ENCODE data around the gene PPP3CA. TPM values are rescaled to one million over a fixed set of nuclear protein-coding genes. Genes with fewer than 3 reads are reported as not detected.

The PPP3CA gene
- total and polyA plus RNA-seq, 2 of the 13 experiments (the other 11 are each of a cell fraction or from before 2014, with no cell fraction given) = 4.8 to 13.2 TPM

DNA sequence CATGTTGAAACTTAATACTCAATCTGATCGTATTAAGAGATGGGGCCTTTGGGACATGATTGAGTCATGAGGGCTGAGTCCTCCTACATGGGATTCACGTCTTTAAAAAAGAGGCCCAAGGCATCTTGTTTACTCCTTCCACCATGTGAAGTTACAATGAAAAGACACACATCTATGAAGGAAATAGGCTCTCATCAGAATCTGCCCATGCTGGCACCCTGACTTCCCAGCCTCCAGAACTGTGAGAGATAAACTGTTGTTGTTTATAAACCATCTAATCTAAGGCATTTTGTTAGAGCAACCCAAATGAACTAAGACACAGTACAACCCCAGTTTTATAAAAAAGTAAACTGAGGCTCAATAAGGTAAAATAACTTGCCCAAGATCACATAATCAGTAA is 32.3 kb downstream of the PPP3CA start:
- Histone ChIP-seq H3K27me3 (ENCODE audit: control insufficient read depth in 1 of 2, insufficient read depth in 2 of 2, low read length in 2 of 2) (no peaks in the 10 kb centered on the region), H3K4me1 (ENCODE audit: insufficient read depth, low read length) (no peaks in the 10 kb centered on the region), H3K9ac (ENCODE audit: insufficient read depth, low read depth, low read length) (no peak overlapping the region), H3K4me2 (ENCODE audit: low read depth, low read length) (no peak overlapping the region), H3K9me3 (ENCODE audit: low read length) (no peaks in the 10 kb centered on the region), H3K79me2 (ENCODE audit: insufficient read depth, low read length) (peaks cover 8% of the 10 kb centered on the region), H3K27ac (ENCODE audit: extremely low read length, insufficient read depth, low read length) (no peak overlapping the region), H2AFZ (ENCODE audit: low read length) (no peak overlapping the region), H3K4me3 (replicated peaks in 1 of 3; ENCODE audit: insufficient read depth in 1 of 3, low read depth in 2 of 3, low read length in 3 of 3) (no peak overlapping the region), H3K36me3 (replicated peaks in 1 of 2; ENCODE audit: control insufficient read depth in 1 of 2, insufficient read depth in 2 of 2, low read length in 2 of 2) (peaks cover 0 to 1% of the 10 kb centered on the region in 2 experiments; a peak in 1 of 5 replicates), H4K20me1 (ENCODE audit: insufficient read depth, low read length) (no peaks in the 10 kb centered on the region; the same call in 1 of the 2 replicates)
- intact Hi-C loops (cut with micrococcal nuclease; ENCODE audit: unreplicated experiment) (no loop called here), in situ Hi-C loops (cut with HindIII; ENCODE audit: extremely low pct_ligation_motif_present, low pct_unique_long_range_greater_than_20kb) (no loop called here)
- POLR2A ChIA-PET = no interaction called here
- DNase-seq (ENCODE audit: low spot score) (no peak), ATAC-seq (no peak), FAIRE-seq (no peak)
- TF ChIP-seq CHCHD3 (CRISPR knock-in tag; IDR thresholded peaks at IDR 0.05) = no peak
- no peak for TF ChIP-seq ZNF570 (CRISPR knock-in tag; IDR thresholded peaks at IDR 0.05; ENCODE audit: borderline replicate concordance)
- TF ChIP-seq REL (CRISPR knock-in tag; conservative IDR thresholded peaks at IDR 0.05) = no peak
- BruUV-seq (replicated peaks) = no TSS peak
- CTCF ChIA-PET (ENCODE audit: low intra/inter-chr PET ratio, low total read pairs) = no interaction called here
- 100% methylated on average over 2 of the region's 2 CpGs for WGBS (ENCODE audit: low lambda C conversion rate)

DNA sequence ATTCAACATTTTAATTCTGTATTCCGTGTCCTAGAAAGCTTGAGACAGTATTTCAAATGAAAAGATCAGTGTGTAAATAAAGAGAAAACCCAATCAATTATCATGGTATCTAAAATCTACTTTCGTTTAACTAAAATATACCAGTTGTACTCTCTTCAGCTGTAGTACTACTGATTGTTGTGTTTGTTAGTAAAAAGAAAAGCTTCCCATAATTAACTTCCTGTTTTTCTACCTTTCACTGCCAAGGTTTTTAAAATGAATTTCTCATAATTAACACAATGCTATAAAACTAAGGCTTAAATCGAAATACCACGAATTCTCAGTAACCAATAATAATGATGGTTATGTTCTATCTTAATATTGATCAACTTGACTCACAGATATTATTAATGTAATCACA is 37.4 kb downstream of the PPP3CA start:
- in situ Hi-C loops (cut with HindIII; ENCODE audit: extremely low pct_ligation_motif_present, low pct_unique_long_range_greater_than_20kb) = no loop called here
- intact Hi-C loops (cut with micrococcal nuclease; ENCODE audit: unreplicated experiment) = no loop called here
- H3K27ac ChIP-seq (ENCODE audit: extremely low read length, insufficient read depth, low read length) = no peak overlapping the region
- H3K4me3 ChIP-seq (replicated peaks in 1 of 3; ENCODE audit: insufficient read depth in 1 of 3, low read depth in 2 of 3, low read length in 3 of 3) = no peak overlapping the region
- no peaks in the 10 kb centered on the region for H3K27me3 ChIP-seq (ENCODE audit: control insufficient read depth in 1 of 2, insufficient read depth in 2 of 2, low read length in 2 of 2)
- DNase-seq (ENCODE audit: low spot score) (no peak), ATAC-seq (no peak), FAIRE-seq (no peak)
- no peaks in the 10 kb centered on the region; the same call in 1 of the 2 replicates for H4K20me1 ChIP-seq (ENCODE audit: insufficient read depth, low read length)
- no peak overlapping the region for H3K9ac ChIP-seq (ENCODE audit: insufficient read depth, low read depth, low read length)
- H3K79me2 ChIP-seq (ENCODE audit: insufficient read depth, low read length) = peaks cover 3% of the 10 kb centered on the region
- CTCF ChIA-PET (ENCODE audit: low intra/inter-chr PET ratio, low total read pairs) = no interaction called here
- peaks cover 6% of the 10 kb centered on the region for H3K4me1 ChIP-seq (ENCODE audit: insufficient read depth, low read length)
- no peaks in the 10 kb centered on the region for H3K9me3 ChIP-seq (ENCODE audit: low read length)
- WGBS (ENCODE audit: low lambda C conversion rate) = 96% methylated on average over 4 of the region's 4 CpGs
- BruUV-seq (replicated peaks) = no TSS peak
- POLR2A ChIA-PET = interaction anchor here (2.0 kb wide), 1 partner anchor 38 kb away, joined by 4 read pairs; the partner anchor contains the start of gene PPP3CA
- no peak overlapping the region for H3K4me2 ChIP-seq (ENCODE audit: low read depth, low read length)
- H3K36me3 ChIP-seq (replicated peaks in 1 of 2; ENCODE audit: control insufficient read depth in 1 of 2, insufficient read depth in 2 of 2, low read length in 2 of 2) = no peaks in the 10 kb centered on the region
- H2AFZ ChIP-seq (ENCODE audit: low read length) = no peak overlapping the region
- TF ChIP-seq ZNF251 (CRISPR knock-in tag; IDR thresholded peaks at IDR 0.05) = no peak
- TF ChIP-seq, protein P1, sequence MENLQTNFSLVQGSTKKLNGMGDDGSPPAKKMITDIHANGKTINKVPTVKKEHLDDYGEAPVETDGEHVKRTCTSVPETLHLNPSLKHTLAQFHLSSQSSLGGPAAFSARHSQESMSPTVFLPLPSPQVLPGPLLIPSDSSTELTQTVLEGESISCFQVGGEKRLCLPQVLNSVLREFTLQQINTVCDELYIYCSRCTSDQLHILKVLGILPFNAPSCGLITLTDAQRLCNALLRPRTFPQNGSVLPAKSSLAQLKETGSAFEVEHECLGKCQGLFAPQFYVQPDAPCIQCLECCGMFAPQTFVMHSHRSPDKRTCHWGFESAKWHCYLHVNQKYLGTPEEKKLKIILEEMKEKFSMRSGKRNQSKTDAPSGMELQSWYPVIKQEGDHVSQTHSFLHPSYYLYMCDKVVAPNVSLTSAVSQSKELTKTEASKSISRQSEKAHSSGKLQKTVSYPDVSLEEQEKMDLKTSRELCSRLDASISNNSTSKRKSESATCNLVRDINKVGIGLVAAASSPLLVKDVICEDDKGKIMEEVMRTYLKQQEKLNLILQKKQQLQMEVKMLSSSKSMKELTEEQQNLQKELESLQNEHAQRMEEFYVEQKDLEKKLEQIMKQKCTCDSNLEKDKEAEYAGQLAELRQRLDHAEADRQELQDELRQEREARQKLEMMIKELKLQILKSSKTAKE (CRISPR knock-in tag; IDR thresholded peaks at IDR 0.05; ENCODE audit: borderline replicate concordance) = no peak
- no peak for TF ChIP-seq ZNF644 (CRISPR knock-in tag; IDR thresholded peaks at IDR 0.05; ENCODE audit: low read depth)
- TF ChIP-seq, protein P2, sequence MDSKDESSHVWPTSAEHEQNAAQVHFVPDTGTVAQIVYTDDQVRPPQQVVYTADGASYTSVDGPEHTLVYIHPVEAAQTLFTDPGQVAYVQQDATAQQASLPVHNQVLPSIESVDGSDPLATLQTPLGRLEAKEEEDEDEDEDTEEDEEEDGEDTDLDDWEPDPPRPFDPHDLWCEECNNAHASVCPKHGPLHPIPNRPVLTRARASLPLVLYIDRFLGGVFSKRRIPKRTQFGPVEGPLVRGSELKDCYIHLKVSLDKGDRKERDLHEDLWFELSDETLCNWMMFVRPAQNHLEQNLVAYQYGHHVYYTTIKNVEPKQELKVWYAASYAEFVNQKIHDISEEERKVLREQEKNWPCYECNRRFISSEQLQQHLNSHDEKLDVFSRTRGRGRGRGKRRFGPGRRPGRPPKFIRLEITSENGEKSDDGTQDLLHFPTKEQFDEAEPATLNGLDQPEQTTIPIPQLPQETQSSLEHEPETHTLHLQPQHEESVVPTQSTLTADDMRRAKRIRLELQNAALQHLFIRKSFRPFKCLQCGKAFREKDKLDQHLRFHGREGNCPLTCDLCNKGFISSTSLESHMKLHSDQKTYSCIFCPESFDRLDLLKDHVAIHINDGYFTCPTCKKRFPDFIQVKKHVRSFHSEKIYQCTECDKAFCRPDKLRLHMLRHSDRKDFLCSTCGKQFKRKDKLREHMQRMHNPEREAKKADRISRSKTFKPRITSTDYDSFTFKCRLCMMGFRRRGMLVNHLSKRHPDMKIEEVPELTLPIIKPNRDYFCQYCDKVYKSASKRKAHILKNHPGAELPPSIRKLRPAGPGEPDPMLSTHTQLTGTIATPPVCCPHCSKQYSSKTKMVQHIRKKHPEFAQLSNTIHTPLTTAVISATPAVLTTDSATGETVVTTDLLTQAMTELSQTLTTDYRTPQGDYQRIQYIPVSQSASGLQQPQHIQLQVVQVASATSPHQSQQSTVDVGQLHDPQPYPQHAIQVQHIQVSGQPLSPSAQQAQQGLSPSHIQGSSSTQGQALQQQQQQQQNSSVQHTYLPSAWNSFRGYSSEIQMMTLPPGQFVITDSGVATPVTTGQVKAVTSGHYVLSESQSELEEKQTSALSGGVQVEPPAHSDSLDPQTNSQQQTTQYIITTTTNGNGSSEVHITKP (CRISPR knock-in tag; IDR thresholded peaks at IDR 0.05; ENCODE audit: low read depth) = no peak
- no peak for TF ChIP-seq DNMT1 (CRISPR knock-in tag; IDR thresholded peaks at IDR 0.05)
- TF ChIP-seq, protein P3, sequence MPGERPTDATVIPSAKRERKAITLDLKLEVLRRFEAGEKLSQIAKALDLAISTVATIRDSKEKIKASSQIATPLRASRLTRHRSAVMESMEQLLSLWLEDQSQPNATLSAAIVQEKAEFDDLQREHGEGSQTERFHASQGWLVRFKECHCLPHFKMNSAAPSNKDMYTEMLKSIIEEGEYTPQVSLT (CRISPR knock-in tag; IDR thresholded peaks at IDR 0.05; ENCODE audit: borderline replicate concordance, low read depth) = no peak
- no peak for TF ChIP-seq JUNB (CRISPR knock-in tag; IDR thresholded peaks at IDR 0.05; ENCODE audit: borderline replicate concordance)
- no peak for TF ChIP-seq ZNF143 (CRISPR knock-in tag; IDR thresholded peaks at IDR 0.05)
- TF ChIP-seq, protein P4, sequence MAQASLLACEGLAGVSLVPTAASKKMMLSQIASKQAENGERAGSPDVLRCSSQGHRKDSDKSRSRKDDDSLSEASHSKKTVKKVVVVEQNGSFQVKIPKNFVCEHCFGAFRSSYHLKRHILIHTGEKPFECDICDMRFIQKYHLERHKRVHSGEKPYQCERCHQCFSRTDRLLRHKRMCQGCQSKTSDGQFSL (CRISPR knock-in tag; IDR thresholded peaks at IDR 0.05) = no peak
